ENCODE measurements around the gene SENP3.

Gene SENP3

DNA sequence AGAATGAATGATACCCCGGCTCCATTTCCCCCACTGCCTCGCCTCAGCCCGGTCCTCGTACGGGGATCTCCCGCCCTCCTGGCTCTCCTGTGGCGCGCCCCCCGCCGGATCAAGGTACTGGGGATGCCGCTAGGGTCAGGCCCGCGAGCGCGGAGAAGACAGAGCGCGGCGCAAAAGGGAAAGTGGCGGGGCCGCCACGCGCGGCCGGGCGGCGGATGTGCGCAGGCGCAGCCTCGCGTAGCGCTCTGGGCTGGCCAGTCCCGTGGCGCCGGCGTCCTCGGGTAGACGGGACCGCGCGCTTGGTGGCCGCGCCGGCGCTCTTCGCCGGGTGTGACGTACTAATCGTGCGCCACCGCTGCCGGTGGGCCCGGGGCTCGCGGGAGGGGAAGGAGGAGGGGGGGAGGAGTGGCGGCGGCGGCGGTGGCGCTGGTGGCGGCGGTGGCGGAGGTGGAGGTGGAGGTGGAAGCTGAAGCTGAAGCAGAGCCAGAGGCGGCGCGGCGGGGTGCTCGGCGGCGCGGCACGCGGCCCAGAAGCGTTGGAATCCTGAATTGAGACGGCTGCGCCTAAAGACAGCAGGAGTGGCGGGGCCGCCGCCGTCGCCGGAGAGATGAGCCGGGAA, at the start of gene SENP3:
SENP3 (plus strand) TSS at position 331 of the 619 bp plus-strand sequence. CDS start 1,158 bp downstream, outside the sequence.
- peak; percentile 93 for DNase-seq (ENCODE audit: low spot score)

DNA sequence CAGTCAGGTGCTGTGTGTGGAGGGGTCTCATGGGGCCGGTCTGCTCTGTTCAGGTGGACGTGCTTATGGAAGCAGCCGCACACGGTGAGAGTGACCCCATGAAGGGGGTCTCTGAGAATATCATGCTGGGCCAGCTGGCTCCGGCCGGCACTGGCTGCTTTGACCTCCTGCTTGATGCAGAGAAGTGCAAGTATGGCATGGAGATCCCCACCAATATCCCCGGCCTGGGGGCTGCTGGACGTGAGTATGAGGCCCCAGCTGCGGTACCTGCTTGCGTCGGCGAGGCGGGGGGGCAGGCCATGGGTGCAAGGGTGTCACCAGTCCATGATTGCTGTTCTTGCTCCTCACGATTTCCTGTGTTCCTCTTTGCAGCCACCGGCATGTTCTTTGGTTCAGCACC, 49.6 kb upstream of the SENP3 start:
- DNase-seq (ENCODE audit: low spot score): no peak

- no peak for DNase-seq (ENCODE audit: low spot score)
Measured at GRCh38 chr17:7512824-7513540, 48.7 kb upstream of the SENP3 start.

- DNase-seq (ENCODE audit: low spot score): no peak
Measured at GRCh38 chr17:7513850-7514419, 47.8 kb upstream of the SENP3 start.

- DNase-seq (ENCODE audit: low spot score): no peak
Measured at GRCh38 chr17:7515911-7516610, 45.7 kb upstream of the SENP3 start.

GRCh38 chr17:7523033-7523432, 38.7 kb upstream of the SENP3 start:
- no peak for DNase-seq (ENCODE audit: low spot score)

GRCh38 chr17:7528842-7529241, 32.9 kb upstream of the SENP3 start:
- no peak for DNase-seq (ENCODE audit: low spot score)

DNA sequence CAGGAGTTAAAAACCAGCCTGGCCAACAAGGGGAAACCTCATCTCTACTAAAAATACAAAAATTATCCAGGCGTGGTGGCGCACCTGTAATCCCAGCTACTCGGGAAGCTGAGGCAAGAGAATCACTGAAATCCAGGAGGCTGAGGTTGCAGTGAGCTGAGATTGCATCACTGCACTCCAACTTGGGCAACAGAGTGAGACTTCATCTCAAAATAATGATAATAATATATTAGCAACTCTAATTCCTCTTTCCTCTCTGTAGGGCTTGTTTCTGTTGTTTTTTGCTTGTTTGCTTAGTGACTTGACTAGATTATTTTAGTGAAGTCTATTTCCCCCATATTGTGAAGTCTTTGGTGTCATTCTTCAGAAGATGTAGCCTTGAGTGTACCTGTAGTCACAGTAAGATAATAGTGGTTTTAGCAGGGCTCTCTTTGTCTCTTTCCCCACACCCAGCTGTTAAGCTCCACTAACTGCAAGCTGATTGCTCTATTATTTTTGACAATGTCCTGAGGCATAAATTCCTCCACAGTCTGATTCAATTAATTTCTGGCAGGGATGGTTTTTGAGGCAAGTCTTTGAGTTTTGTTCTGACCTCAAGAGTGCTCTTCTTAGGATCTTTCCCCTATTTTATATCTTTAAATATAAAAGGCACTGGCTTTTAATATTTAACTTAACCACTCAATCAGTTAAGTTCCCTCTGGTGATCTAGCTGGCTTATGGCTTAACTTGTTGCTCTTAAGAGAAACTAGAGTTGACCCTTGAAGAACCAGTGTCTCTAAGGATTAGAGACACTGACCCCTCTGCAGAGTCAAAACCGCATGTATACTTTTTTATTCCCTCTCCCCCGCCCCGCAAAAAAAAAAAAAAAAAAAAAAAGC, 31.5 kb upstream of the SENP3 start:
- no peak for DNase-seq (ENCODE audit: low spot score)

DNA sequence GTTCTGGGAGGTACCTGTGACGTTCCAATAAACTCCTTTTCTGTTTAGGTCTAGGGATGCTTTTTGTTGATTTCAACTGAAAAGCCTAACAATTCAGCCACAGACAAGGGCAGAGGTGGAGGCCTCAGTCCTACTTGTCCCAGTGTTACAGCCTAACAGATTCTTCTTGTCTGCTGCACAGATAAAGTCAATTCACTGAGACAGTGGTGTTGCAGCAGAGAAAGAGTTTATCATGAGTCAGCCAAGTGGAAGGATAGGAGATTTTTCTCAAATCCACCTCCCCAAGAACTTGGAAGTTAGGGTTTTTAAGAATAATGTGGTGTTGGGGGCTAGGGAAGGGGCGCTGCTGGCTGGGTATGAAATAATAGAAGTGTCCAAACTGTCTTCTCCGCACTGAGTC, 23.7 kb upstream of the SENP3 start:
- DNase-seq (ENCODE audit: low spot score): no peak

DNA sequence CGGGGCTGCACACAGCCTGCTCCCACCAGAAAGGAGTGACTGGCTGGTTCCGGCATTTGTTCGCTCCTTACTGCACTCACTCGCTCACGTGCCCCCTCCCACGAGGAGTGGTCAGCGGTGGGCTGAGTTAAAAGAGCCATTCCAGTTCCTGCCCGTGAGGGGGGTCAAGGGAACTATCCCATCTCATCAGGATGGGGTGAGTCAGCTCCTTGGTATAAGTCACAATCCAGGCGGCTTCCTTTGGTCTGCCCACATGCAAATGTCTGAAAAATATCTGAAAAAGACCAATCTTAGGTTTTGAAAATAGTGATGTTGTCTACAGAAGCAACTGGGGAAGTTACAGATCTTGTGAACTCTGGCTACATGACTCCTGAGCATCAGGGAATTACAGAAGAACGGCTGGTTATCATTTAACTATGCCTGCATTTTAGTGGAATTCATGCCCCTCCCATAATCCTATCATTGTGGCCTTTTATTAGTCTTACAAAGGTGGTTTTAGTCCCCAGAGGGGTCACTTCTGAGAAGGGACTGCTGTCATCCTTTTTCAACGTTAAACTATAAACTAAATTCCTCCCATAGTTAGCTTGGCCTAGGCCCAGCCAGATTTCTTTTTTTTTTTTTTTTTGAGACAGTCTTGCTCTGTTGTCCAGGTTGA, 22.7 kb upstream of the SENP3 start:
- no peak for DNase-seq (ENCODE audit: low spot score)

DNA sequence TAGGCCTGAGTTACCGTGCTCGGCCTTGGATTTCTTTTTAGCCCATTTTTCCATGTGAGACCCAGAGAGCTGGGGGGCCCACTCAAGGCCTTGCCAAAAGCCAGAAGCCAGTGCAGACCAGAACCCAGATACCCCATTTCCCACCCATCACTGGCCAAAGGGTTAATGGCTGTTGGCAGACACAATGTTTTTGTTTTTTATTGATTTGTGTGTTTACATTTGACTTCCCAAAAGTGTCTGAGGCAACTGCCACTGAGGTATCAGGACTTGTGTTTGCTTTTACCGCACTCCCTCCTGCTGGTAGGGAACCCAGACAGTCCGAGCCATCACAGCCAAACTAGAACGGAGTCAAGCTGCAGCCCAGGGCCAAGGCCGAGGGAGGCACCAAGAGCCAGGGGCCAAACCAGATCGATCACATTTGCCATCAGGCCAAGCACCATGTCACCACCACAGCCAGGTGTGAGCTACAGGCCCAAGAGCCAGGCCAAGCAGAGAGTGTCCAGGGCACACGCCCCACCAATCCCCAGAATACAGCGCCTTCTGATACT, 20.6 kb upstream of the SENP3 start:
- DNase-seq (ENCODE audit: low spot score): no peak

DNA sequence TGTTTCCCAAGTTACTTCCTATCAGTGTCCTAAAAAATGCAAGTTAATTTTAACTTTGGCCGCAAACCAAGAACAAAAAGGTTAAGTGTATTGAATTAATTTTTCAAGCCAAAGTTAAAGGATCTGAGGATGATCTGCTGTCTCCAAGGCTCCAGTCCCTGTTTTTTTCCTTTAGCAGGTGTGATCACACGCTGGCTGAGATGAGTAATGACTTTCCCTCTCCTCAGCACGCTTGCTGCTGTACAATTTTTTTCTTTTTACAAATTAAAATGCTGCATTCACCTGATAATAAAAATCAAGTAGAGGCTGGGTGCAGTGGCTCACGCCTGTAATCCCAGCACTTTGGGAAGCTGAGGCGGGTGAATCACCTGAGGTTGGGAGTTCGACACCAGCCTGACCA, 16.8 kb upstream of the SENP3 start:
- DNase-seq (ENCODE audit: low spot score): no peak

DNA sequence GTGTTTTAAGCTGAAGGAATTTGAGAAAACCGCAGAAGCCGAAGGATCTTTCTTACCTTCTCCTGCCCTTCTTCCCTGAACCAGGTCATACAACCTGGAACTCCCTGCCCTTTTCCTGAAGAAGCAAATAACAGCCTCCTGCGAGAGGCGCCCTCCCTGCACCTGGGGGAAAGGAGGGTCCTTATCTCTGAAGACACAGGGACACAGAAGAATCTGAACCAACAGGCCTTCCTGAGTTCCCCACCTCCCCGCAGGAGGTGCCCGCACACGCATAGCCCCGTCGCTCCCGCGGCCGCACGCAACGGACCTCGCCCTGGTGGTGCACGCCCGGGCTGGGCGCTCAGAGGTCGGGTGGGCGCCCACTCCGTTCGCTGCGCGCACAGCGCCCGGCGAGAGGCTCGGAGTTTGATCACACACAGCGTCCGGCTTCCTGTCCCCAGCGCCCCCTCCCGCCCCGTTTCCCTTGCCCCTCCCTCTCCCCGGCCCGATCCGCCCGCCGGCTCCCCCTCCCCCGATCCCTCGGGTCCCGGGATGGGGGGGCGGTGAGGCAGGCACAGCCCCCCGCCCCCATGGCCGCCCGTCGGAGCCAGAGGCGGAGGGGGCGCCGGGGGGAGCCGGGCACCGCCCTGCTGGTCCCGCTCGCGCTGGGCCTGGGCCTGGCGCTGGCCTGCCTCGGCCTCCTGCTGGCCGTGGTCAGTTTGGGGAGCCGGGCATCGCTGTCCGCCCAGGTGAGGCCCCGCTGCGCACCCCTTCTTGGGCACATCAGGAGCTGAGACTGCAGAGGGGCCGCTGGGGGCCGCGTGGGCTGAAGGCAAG, 12.9 kb upstream of the SENP3 start, which contains the start of gene TNFSF12:
TNFSF12 (plus strand) TSS at position 474 of the 816 bp plus-strand sequence; CDS start at position 570, 96 bp downstream.
- DNase-seq (ENCODE audit: low spot score): no peak

- no peak for DNase-seq (ENCODE audit: low spot score)
Measured at GRCh38 chr17:7549401-7550055, 12.2 kb upstream of the SENP3 start.

- no peak for DNase-seq (ENCODE audit: low spot score)
Measured at GRCh38 chr17:7550344-7550743, 11.4 kb upstream of the SENP3 start.

DNA sequence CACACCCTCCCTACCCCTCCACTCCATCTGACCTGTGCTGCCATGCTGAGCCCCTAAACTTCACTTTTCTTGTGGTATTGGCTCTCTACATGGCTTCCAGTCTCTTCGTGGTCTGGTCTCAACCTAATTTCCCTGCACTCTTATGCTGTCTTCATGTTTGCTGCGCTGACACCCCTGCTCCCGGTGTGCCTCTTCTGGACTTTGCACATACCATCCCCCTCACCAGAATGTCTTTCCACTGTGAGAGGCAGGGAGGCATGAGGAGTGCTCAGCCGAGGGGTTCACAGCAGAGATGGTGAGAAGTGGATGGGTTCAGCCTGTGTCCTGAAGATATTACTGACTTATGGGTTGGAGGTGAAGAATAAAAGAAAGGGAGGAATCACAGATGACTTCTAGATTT, 10.3 kb upstream of the SENP3 start:
- DNase-seq (ENCODE audit: low spot score): no peak

DNA sequence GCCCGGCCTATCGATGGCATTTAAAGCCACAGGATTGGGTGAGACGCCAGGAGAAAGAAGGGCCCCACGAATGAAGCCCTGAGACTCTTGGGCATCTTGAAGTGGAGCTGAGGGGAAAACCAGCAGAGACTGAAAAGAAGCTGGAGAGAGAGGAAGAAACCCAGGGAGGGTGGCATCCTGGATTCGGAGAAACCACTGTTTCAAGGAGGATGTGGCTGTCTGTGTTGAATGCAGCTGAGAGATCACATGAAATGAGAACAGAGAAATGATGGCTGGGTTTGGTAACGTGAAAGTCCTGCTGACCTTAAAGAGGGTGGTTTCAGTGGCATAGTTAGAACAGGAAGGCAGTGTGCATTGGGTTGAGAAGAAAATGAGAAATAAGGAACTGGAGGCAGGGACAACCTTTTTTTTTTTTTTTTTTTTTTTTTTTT, 9.1 kb upstream of the SENP3 start:
- no peak for DNase-seq (ENCODE audit: low spot score)

DNA sequence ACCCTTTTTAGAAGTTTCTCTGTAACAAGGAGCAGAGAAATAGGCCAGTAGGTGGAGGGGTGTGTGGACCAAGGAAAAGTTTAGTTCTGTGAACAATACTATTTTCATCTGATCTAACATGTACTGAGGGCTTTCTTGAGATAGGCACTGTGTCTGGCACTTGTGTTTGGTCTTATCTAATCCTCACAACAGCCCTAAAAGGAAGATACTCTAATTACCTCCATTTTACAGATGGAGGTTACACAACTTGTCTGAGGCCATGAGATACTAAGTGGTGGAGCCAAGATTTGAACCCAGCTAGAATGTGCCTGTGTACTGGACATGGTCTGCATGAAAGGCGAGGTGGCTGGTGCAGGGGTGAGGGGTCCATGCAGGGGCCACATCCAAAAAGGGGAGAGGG, 8.4 kb upstream of the SENP3 start:
- no peak for DNase-seq (ENCODE audit: low spot score)

GRCh38 chr17:7555320-7555948, 6.3 kb upstream of the SENP3 start:
- DNase-seq (ENCODE audit: low spot score): no peak

Data from LoVo (cell line).